GM12891 (cell line): ENCODE data around the gene TRIM39.

ENCODE experiments used
- DNase-seq: peaks from one replicate; pipeline ENCODE4 v3.0.0; 2011; ENCODE audit warnings: low spot score; ENCODE audit not compliant: insufficient read length
- FAIRE-seq: peaks from 2 replicates; lab custom pipeline; 2011; peaks lifted over from hg19 to GRCh38; lab: Jason Lieb, UNC
- PAX5 ChIP-seq: IDR thresholded peaks from 2 replicates; pipeline ENCODE4 v1.6.1; 2011; ENCODE audit warnings: low read length, moderate library complexity, mild to moderate bottlenecking; ENCODE audit not compliant: insufficient read depth, severe bottlenecking
- POLR2A ChIP-seq: IDR thresholded peaks from 2 replicates; pipeline ENCODE4 v1.6.1; 2011; ENCODE audit warnings: low read depth, low read length, control low read depth
- POLR2AphosphoS5 ChIP-seq: IDR thresholded peaks from 2 replicates; pipeline ENCODE4 v1.6.1; 2011; ENCODE audit warnings: low read depth, low read length, control low read depth
- POU2F2 ChIP-seq: IDR thresholded peaks from 2 replicates; pipeline ENCODE4 v1.6.1; 2011; ENCODE audit warnings: low read depth, mild to moderate bottlenecking, control low read depth, low read length, moderate library complexity
- SPI1 ChIP-seq: IDR thresholded peaks from 2 replicates; pipeline ENCODE4 v1.6.1; 2011; ENCODE audit warnings: low read depth, low read length, control low read depth
- TAF1 ChIP-seq: IDR thresholded peaks from 2 replicates; pipeline ENCODE4 v1.6.1; 2011; ENCODE audit warnings: low read depth, low read length, control low read depth

Gene TRIM39

DNA sequence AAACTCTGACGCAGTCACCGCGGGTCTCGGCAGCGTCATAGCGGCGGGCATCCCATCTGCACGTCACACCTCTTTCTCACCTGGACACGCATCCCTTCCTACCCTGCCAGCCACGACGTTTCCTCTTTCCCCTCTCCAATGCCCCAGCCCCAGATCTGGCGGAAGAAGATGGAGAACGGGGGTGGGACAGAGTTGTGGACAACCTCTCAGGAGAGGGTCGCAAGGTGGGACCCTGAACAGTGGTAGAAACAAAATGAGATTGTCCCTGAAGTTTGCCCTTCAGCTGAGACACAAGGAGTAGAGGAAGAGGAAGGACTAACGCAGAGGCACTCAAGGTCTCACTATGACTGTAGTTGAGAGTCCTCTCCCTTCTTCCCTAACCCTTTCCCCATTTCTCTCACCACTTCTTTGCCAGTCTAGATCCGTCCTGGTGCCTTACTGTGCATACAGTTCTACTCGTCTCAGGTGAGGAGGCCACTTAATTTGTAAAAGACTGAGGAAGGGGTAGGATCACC is 562 bp downstream of the TRIM39 start:
- DNase-seq (no peak), FAIRE-seq (no peak)
- TF ChIP-seq SPI1 (no peak), POLR2AphosphoS5 (no peak), POLR2A (no peak), POU2F2 (no peak), TAF1 (no peak), PAX5 (no peak)

DNA sequence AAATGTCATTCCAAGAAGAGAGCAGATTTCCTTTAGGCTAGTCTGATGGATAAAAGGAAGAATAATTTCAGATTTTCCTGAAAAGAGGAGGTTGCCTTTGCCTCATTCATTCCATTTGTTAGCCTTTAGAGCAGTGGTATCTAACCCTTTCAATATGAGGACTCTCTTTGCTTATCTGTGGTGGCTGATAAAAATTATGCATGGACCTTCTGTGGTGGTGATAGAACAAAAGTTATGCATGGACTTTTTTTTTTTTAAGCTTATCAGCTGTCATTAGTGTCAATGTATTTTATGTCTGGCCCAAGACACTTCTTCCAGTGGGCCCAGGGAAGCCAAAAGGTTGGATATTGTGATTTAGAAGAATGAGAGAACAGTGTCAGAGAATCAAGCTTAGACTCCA is 1.7 kb downstream of the TRIM39 start:
- no peak for TF ChIP-seq POLR2A
- FAIRE-seq: no peak
- no peak for DNase-seq

- TF ChIP-seq POLR2AphosphoS5 (no peak), TAF1 (no peak), POLR2A (no peak), PAX5 (no peak), SPI1 (no peak), POU2F2 (no peak)
- DNase-seq (no peak), FAIRE-seq (no peak)
Observed at GRCh38 chr6:30329331-30329730, 2.6 kb downstream of the TRIM39 start.

- no peak for FAIRE-seq
Observed at GRCh38 chr6:30331981-30332380, 5.3 kb downstream of the TRIM39 start.

GRCh38 chr6:30334075-30334783 is 7.5 kb downstream of the TRIM39 start:
- TF ChIP-seq PAX5 (no peak), POLR2AphosphoS5 (no peak), TAF1 (no peak), SPI1 (no peak), POLR2A (no peak), POU2F2 (no peak)
- FAIRE-seq (no peak), DNase-seq (no peak)

More at GRCh38 chr6:30331981-30332380, 5.3 kb downstream of the TRIM39 start:
- TF ChIP-seq TAF1 (no peak), SPI1 (no peak), PAX5 (no peak), POU2F2 (no peak), POLR2A (no peak), POLR2AphosphoS5 (no peak)
- DNase-seq: no peak

GRCh38 chr6:30340589-30341054 is 13.9 kb downstream of the TRIM39 start:
- DNase-seq (no peak), FAIRE-seq (no peak)
- TF ChIP-seq PAX5: no peak
- TF ChIP-seq POLR2AphosphoS5: no peak
- TF ChIP-seq TAF1: no peak
- TF ChIP-seq POU2F2: no peak
- TF ChIP-seq SPI1: no peak
- TF ChIP-seq POLR2A: no peak

DNA sequence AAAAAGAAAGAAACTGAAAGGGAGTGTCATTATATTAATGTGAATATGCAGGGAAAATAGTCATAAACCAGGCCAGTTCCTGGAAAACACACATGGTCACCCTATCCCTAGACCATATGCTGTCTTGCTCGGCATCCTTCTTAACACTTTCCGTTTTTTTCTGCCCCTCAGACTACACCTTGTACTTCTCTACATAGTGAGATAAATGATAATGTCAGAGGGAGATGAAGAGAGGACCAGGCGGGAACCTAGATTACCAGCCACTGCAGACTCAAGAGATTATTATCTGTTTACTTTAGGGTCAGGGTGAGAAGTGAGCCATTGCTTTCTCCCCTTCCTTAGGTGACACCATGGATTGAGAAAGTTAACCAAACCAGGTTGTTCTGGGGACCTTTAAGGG is 14.5 kb downstream of the TRIM39 start:
- no peak for DNase-seq
- TF ChIP-seq POLR2AphosphoS5 (no peak), TAF1 (no peak), POU2F2 (no peak), POLR2A (no peak), PAX5 (no peak), SPI1 (no peak)
- no peak for FAIRE-seq

DNA sequence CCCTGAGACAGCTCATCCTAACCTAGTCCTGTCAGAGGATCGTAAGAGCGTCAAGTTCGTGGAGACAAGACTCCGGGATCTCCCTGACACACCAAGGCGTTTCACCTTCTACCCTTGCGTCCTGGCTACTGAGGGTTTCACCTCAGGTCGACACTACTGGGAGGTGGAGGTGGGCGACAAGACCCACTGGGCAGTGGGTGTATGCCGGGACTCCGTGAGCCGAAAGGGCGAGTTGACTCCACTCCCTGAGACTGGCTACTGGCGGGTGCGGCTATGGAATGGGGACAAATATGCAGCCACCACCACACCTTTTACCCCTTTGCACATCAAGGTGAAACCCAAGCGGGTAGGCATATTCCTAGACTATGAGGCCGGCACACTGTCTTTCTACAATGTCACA is 15.0 kb downstream of the TRIM39 start:
- DNase-seq: no peak
- no peak for FAIRE-seq
- no peak for TF ChIP-seq SPI1
- TF ChIP-seq POU2F2: no peak
- TF ChIP-seq POLR2AphosphoS5: no peak

- no peak for TF ChIP-seq POLR2A
- no peak for TF ChIP-seq POU2F2
- TF ChIP-seq PAX5: no peak
- TF ChIP-seq TAF1: no peak
- no peak for TF ChIP-seq POLR2AphosphoS5
- TF ChIP-seq SPI1: no peak
- DNase-seq (no peak), FAIRE-seq (no peak)
Observed at GRCh38 chr6:30344191-30344867, 17.6 kb downstream of the TRIM39 start.
